ENCODE data around the gene STX1B.

STX1B gene

GRCh38 chr16:31042866-31043265 is 32.4 kb upstream of the STX1B start:
- Histone ChIP-seq H3K4me2 (ENCODE audit: low read length) (no peak overlapping the region), H3K9me2 (ENCODE audit: low read depth, low read length) (no peaks in the 10 kb centered on the region), H3K27me3 (ENCODE audit: insufficient read depth, low read length) (no peaks in the 10 kb centered on the region), H4K20me1 (ENCODE audit: insufficient read depth, low read length) (no peaks in the 10 kb centered on the region), H3K4me3 (ENCODE audit: low read depth, low read length, poor library complexity, severe bottlenecking) (no peak overlapping the region), H3K9ac (ENCODE audit: low read length) (no peak overlapping the region), H3K79me2 (ENCODE audit: insufficient read depth, low read length) (no peaks in the 10 kb centered on the region), H3K4me1 (ENCODE audit: insufficient read depth, low read length, severe bottlenecking) (no peaks in the 10 kb centered on the region), H2AFZ (ENCODE audit: low read length) (no peak overlapping the region), H3K27ac (ENCODE audit: low read depth, low read length, poor library complexity, severe bottlenecking) (no peak overlapping the region), H3K36me3 (ENCODE audit: insufficient read depth, low read length) (peaks cover 17% of the 10 kb centered on the region; the same call in 1 of the 2 replicates), H3K9me3 (ENCODE audit: low read length) (no peaks in the 10 kb centered on the region), H3F3A (ENCODE audit: insufficient read depth, low read length) (no peaks in the 10 kb centered on the region)
- TF ChIP-seq EZH2 (IDR thresholded peaks at IDR 0.05; ENCODE audit: borderline replicate concordance, low read length), result no peak
- TF ChIP-seq, protein P1, sequence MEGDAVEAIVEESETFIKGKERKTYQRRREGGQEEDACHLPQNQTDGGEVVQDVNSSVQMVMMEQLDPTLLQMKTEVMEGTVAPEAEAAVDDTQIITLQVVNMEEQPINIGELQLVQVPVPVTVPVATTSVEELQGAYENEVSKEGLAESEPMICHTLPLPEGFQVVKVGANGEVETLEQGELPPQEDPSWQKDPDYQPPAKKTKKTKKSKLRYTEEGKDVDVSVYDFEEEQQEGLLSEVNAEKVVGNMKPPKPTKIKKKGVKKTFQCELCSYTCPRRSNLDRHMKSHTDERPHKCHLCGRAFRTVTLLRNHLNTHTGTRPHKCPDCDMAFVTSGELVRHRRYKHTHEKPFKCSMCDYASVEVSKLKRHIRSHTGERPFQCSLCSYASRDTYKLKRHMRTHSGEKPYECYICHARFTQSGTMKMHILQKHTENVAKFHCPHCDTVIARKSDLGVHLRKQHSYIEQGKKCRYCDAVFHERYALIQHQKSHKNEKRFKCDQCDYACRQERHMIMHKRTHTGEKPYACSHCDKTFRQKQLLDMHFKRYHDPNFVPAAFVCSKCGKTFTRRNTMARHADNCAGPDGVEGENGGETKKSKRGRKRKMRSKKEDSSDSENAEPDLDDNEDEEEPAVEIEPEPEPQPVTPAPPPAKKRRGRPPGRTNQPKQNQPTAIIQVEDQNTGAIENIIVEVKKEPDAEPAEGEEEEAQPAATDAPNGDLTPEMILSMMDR (IDR thresholded peaks at IDR 0.05; ENCODE audit: low read length), result no peak

DNA sequence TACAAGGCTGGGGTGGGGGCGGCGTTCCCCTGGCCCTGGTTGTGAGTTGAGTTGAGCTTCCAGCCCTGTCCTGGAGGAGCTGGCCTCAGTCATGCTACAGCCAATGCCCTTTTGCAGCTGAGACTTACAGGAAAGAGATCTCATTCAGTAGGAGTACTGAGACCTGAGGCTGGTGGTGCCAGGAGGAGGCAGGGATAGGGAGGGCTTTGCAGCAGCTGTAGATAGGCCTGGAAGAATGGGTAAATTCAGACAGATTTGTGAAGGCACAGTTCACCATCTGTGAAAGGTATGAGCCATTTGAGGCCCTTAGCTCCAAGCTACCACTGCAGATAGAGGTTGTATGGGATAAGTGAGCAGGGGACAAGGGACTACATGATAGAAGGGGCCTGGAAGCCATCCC is 28.6 kb upstream of the STX1B start:
- no peaks in the 10 kb centered on the region for H4K20me1 ChIP-seq (ENCODE audit: insufficient read depth, low read length)
- H3K9me3 ChIP-seq (ENCODE audit: low read length), result no peaks in the 10 kb centered on the region
- H3F3A ChIP-seq (ENCODE audit: insufficient read depth, low read length), result no peaks in the 10 kb centered on the region
- peaks cover 17% of the 10 kb centered on the region; the same call in 1 of the 2 replicates for H3K36me3 ChIP-seq (ENCODE audit: insufficient read depth, low read length)
- H2AFZ ChIP-seq (ENCODE audit: low read length), result no peak overlapping the region
- H3K4me1 ChIP-seq (ENCODE audit: insufficient read depth, low read length, severe bottlenecking), result peaks cover 5% of the 10 kb centered on the region
- no peaks in the 10 kb centered on the region for H3K27me3 ChIP-seq (ENCODE audit: insufficient read depth, low read length)
- H3K9me2 ChIP-seq (ENCODE audit: low read depth, low read length), result no peaks in the 10 kb centered on the region
- TF ChIP-seq, protein P1 (IDR thresholded peaks at IDR 0.05; ENCODE audit: low read length), result no peak
- no peak overlapping the region for H3K4me2 ChIP-seq (ENCODE audit: low read length)
- H3K27ac ChIP-seq (ENCODE audit: low read depth, low read length, poor library complexity, severe bottlenecking), result no peak overlapping the region
- no peak overlapping the region for H3K4me3 ChIP-seq (ENCODE audit: low read depth, low read length, poor library complexity, severe bottlenecking)
- no peak overlapping the region for H3K9ac ChIP-seq (ENCODE audit: low read length)
- H3K79me2 ChIP-seq (ENCODE audit: insufficient read depth, low read length), result no peaks in the 10 kb centered on the region

DNA sequence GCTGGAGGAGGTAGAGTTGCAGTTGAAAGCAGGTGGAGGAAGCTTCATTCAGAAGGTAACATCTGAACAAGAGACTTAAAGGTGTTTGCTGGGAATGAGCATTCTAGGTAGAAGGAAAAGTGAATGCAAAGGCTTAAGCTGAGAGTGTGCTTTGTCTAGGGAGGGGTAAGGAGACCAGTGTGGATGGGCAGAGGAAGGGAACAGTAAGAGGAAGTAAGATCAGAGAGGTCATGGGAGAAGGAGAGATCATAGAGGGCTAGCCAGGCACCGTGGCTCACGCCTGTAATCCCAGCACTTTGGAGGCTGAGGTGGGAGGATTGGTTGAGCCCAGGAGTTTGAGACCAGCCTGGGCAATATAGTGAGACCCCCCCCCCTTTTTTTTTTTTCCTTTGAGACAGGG is 26.3 kb upstream of the STX1B start:
- no peak overlapping the region for H3K4me3 ChIP-seq (ENCODE audit: low read depth, low read length, poor library complexity, severe bottlenecking)
- H3K79me2 ChIP-seq (ENCODE audit: insufficient read depth, low read length), result no peaks in the 10 kb centered on the region
- H3K9me2 ChIP-seq (ENCODE audit: low read depth, low read length), result no peaks in the 10 kb centered on the region
- H3K27me3 ChIP-seq (ENCODE audit: insufficient read depth, low read length), result no peaks in the 10 kb centered on the region
- no peaks in the 10 kb centered on the region for H4K20me1 ChIP-seq (ENCODE audit: insufficient read depth, low read length)
- H3K36me3 ChIP-seq (ENCODE audit: insufficient read depth, low read length), result peaks cover 17% of the 10 kb centered on the region; the same call in 1 of the 2 replicates
- no peak overlapping the region for H3K9ac ChIP-seq (ENCODE audit: low read length)
- H3K27ac ChIP-seq (ENCODE audit: low read depth, low read length, poor library complexity, severe bottlenecking), result no peak overlapping the region
- no peaks in the 10 kb centered on the region for H3F3A ChIP-seq (ENCODE audit: insufficient read depth, low read length)
- H3K4me1 ChIP-seq (ENCODE audit: insufficient read depth, low read length, severe bottlenecking), result peaks cover 17% of the 10 kb centered on the region
- H3K9me3 ChIP-seq (ENCODE audit: low read length), result no peaks in the 10 kb centered on the region
- TF ChIP-seq, protein P1 (IDR thresholded peaks at IDR 0.05; ENCODE audit: low read length), result no peak
- no peak for TF ChIP-seq EZH2 (IDR thresholded peaks at IDR 0.05; ENCODE audit: borderline replicate concordance, low read length)
- H2AFZ ChIP-seq (ENCODE audit: low read length), result no peak overlapping the region
- no peak overlapping the region for H3K4me2 ChIP-seq (ENCODE audit: low read length)
